ENCODE measurements around the gene RBMS1. TPM values are rescaled to one million over a fixed set of nuclear protein-coding genes. Genes with fewer than 3 reads are reported as not detected.

The RBMS1 gene
- total and polyA plus RNA-seq, 2 donors, result 39.8 to 53.7 TPM

DNA sequence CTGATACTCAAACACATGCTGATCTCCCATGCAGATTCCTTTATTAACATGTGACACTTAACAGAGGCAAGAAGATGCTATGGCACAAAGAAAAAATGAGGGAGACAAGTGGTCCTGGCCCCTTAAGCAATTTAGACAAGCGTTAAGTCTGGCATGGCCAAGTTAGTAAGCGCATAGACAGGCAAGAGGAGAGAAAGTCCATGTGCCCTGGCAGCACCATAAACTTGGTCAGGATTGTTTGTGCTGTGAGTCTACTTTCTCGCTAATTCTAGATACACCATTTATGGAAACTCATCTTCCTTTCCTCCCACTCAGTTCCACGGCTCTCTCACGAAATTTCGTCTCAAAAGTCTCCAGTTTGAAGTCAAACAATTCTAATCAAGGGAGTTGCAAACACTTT lies 138.9 kb downstream of the RBMS1 start:
- H3K4me1 ChIP-seq (ENCODE audit: control insufficient read depth in 2 of 2, insufficient read depth in 2 of 2, low read length in 2 of 2), result no peaks in the 10 kb centered on the region
- H3K9me3 ChIP-seq (ENCODE audit: control insufficient read depth in 2 of 2, insufficient read depth in 1 of 2, low read length in 1 of 2), result no peaks in the 10 kb centered on the region
- WGBS, result 92% methylated on average over 6 of the region's 6 CpGs
- H3K27ac ChIP-seq (ENCODE audit: low read depth in 1 of 2, low read length in 1 of 2), result no peak overlapping the region
- no peaks in the 10 kb centered on the region for H3K27me3 ChIP-seq (ENCODE audit: control insufficient read depth in 2 of 2, insufficient read depth in 1 of 2, low read length in 1 of 2)
- H3K36me3 ChIP-seq (ENCODE audit: control insufficient read depth in 2 of 2, insufficient read depth in 2 of 2, low read length in 1 of 2), result peaks cover 0 to 4% of the 10 kb centered on the region in 2 donors
- DNase-seq (ENCODE audit: low read depth in 6 of 9, low spot score in 9 of 9), result no peak
- no peak overlapping the region for H3K4me3 ChIP-seq (ENCODE audit: low read length in 2 of 2)

GRCh38 chr2:160353813-160354212 lies 139.8 kb downstream of the RBMS1 start:
- Histone ChIP-seq H3K4me3 (ENCODE audit: low read length in 2 of 2) (no peak overlapping the region), H3K9me3 (ENCODE audit: control insufficient read depth in 2 of 2, insufficient read depth in 1 of 2, low read length in 1 of 2) (no peaks in the 10 kb centered on the region), H3K36me3 (ENCODE audit: control insufficient read depth in 2 of 2, insufficient read depth in 2 of 2, low read length in 1 of 2) (peaks cover 0 to 4% of the 10 kb centered on the region in 2 donors), H3K27me3 (ENCODE audit: control insufficient read depth in 2 of 2, insufficient read depth in 1 of 2, low read length in 1 of 2) (no peaks in the 10 kb centered on the region), H3K27ac (ENCODE audit: low read depth in 1 of 2, low read length in 1 of 2) (no peak overlapping the region), H3K4me1 (ENCODE audit: control insufficient read depth in 2 of 2, insufficient read depth in 2 of 2, low read length in 2 of 2) (no peaks in the 10 kb centered on the region)
- no peak for DNase-seq (ENCODE audit: low read depth in 6 of 9, low spot score in 9 of 9)
- WGBS, result 98% methylated on average over 5 of the region's 5 CpGs

DNA sequence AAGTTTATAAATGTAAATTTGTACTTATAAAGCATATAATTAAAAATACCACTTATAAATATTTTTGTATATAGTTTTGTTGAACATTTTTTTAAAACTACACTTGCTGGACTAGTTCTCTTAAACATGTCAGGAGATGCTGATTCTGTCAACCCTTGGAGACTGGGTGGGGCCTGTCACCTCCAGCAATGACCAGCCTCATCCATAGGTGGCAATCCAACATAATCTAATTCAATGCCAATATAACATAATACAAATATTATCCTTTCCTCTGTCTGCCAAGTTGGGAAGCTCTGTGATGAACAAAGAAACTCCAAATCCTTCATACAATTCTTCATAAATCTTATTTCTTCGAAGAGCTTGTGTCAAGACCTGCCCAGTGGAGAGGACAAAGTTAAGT lies 140.4 kb downstream of the RBMS1 start:
- WGBS, result 89% methylated on average over 1 of the region's 1 CpG
- peak in 3 of 9 donors; percentile 8 to 49 (median 21) for DNase-seq (ENCODE audit: low read depth in 6 of 9, low spot score in 9 of 9)
- Histone ChIP-seq H3K9me3 (ENCODE audit: control insufficient read depth in 2 of 2, insufficient read depth in 1 of 2, low read length in 1 of 2) (no peaks in the 10 kb centered on the region), H3K36me3 (ENCODE audit: control insufficient read depth in 2 of 2, insufficient read depth in 2 of 2, low read length in 1 of 2) (peaks cover 0 to 4% of the 10 kb centered on the region in 2 donors), H3K4me1 (ENCODE audit: control insufficient read depth in 2 of 2, insufficient read depth in 2 of 2, low read length in 2 of 2) (no peaks in the 10 kb centered on the region), H3K27ac (ENCODE audit: low read depth in 1 of 2, low read length in 1 of 2) (no peak overlapping the region), H3K4me3 (ENCODE audit: low read length in 2 of 2) (no peak overlapping the region), H3K27me3 (ENCODE audit: control insufficient read depth in 2 of 2, insufficient read depth in 1 of 2, low read length in 1 of 2) (no peaks in the 10 kb centered on the region)

DNA sequence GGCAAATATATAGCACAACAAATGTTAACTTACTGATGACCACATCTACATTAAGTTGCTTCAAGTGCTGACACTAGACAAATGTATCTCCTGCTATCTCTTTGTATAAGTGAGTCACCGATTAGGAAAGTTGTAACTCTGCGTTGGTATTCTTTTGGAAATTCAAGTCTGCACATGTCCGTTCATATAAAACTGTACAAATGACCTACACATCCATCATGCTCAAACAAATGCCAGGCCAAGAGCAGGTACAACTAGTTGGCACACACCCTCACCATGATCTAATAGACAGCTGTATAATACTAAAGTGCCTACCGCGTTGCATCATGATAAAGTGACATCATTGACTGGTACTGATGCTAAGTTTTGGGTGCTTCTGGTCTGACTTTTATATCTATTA lies 141.1 kb downstream of the RBMS1 start:
- H3K4me3 ChIP-seq (ENCODE audit: low read length in 2 of 2), result no peak overlapping the region
- WGBS, result 96% methylated on average over 5 of the region's 5 CpGs
- H3K9me3 ChIP-seq (ENCODE audit: control insufficient read depth in 2 of 2, insufficient read depth in 1 of 2, low read length in 1 of 2), result no peaks in the 10 kb centered on the region
- H3K27ac ChIP-seq (ENCODE audit: low read depth in 1 of 2, low read length in 1 of 2), result no peak overlapping the region
- peaks cover 0 to 4% of the 10 kb centered on the region in 2 donors for H3K36me3 ChIP-seq (ENCODE audit: control insufficient read depth in 2 of 2, insufficient read depth in 2 of 2, low read length in 1 of 2)
- no peaks in the 10 kb centered on the region for H3K4me1 ChIP-seq (ENCODE audit: control insufficient read depth in 2 of 2, insufficient read depth in 2 of 2, low read length in 2 of 2)
- H3K27me3 ChIP-seq (ENCODE audit: control insufficient read depth in 2 of 2, insufficient read depth in 1 of 2, low read length in 1 of 2), result no peaks in the 10 kb centered on the region
- DNase-seq (ENCODE audit: low read depth in 6 of 9, low spot score in 9 of 9), result no peak

GRCh38 chr2:160351956-160352355 lies 141.7 kb downstream of the RBMS1 start:
- Histone ChIP-seq H3K27me3 (ENCODE audit: control insufficient read depth in 2 of 2, insufficient read depth in 1 of 2, low read length in 1 of 2) (no peaks in the 10 kb centered on the region), H3K4me1 (ENCODE audit: control insufficient read depth in 2 of 2, insufficient read depth in 2 of 2, low read length in 2 of 2) (no peaks in the 10 kb centered on the region), H3K9me3 (ENCODE audit: control insufficient read depth in 2 of 2, insufficient read depth in 1 of 2, low read length in 1 of 2) (no peaks in the 10 kb centered on the region), H3K36me3 (ENCODE audit: control insufficient read depth in 2 of 2, insufficient read depth in 2 of 2, low read length in 1 of 2) (peaks cover 0 to 4% of the 10 kb centered on the region in 2 donors), H3K27ac (ENCODE audit: low read depth in 1 of 2, low read length in 1 of 2) (no peak overlapping the region), H3K4me3 (ENCODE audit: low read length in 2 of 2) (no peak overlapping the region)
- DNase-seq (ENCODE audit: low read depth in 6 of 9, low spot score in 9 of 9), result no peak
- WGBS, result 95% methylated on average over 4 of the region's 4 CpGs

DNA sequence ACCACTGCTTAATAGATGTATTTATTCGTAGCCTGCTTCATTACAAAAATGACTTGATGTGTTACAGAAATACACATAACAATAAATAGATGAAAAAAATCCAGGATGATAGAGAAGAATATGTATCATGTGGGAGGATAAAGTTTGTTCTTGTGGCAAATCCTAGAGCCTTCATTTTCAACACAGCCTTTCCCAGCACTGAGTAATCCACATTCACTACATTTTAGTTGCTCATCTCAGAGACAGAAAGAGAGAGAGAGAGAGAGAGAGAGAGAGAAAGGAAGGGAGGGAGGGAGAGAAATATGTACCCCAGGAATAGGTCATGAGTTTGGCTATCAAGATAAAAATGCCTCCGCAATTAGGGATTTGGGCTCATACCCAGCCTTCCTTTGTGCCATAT lies 144.3 kb downstream of the RBMS1 start:
- Histone ChIP-seq H3K36me3 (ENCODE audit: control insufficient read depth in 2 of 2, insufficient read depth in 2 of 2, low read length in 1 of 2) (peaks cover 0 to 4% of the 10 kb centered on the region in 2 donors), H3K27me3 (ENCODE audit: control insufficient read depth in 2 of 2, insufficient read depth in 1 of 2, low read length in 1 of 2) (no peaks in the 10 kb centered on the region), H3K27ac (ENCODE audit: low read depth in 1 of 2, low read length in 1 of 2) (no peak overlapping the region), H3K4me3 (ENCODE audit: low read length in 2 of 2) (no peak overlapping the region), H3K9me3 (ENCODE audit: control insufficient read depth in 2 of 2, insufficient read depth in 1 of 2, low read length in 1 of 2) (no peaks in the 10 kb centered on the region), H3K4me1 (ENCODE audit: control insufficient read depth in 2 of 2, insufficient read depth in 2 of 2, low read length in 2 of 2) (peaks cover 0 to 3% of the 10 kb centered on the region in 2 donors)
- DNase-seq (ENCODE audit: low read depth in 6 of 9, low spot score in 9 of 9), result no peak
- over 99% methylated on average over 2 of the region's 2 CpGs for WGBS

DNA sequence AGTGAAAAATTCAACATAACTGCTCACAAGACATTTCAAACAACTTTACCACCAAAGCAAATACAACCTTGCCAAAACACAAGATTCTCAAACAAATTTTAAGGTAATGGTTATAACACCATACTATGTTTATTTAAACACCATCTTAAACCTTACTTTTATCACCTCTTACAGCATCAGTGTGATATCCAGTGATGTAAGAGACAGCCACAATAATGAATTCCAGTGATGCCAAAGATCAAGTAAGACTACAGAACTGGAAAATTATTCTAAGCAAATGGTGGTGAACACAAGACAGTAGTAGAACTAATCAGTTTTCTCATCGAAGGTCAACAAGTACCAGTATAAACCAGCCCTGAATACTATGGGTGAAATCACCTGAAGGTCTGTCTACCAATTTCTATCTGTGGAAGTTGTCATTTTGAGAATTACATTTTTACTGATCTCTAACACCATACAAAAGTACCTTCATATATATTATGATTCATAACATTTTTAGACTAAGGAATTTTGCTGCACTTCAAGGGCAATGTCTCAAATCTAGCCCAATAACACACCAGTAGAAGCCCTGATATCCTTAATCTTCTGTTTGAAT lies 146.2 kb downstream of the RBMS1 start:
- DNase-seq (ENCODE audit: low read depth in 6 of 9, low spot score in 9 of 9), result no peak
- Histone ChIP-seq H3K27me3 (ENCODE audit: control insufficient read depth in 2 of 2, insufficient read depth in 1 of 2, low read length in 1 of 2) (no peaks in the 10 kb centered on the region), H3K4me1 (ENCODE audit: control insufficient read depth in 2 of 2, insufficient read depth in 2 of 2, low read length in 2 of 2) (peaks cover 0 to 3% of the 10 kb centered on the region in 2 donors), H3K27ac (ENCODE audit: low read depth in 1 of 2, low read length in 1 of 2) (no peak overlapping the region), H3K36me3 (ENCODE audit: control insufficient read depth in 2 of 2, insufficient read depth in 2 of 2, low read length in 1 of 2) (peaks cover 0 to 4% of the 10 kb centered on the region in 2 donors), H3K4me3 (ENCODE audit: low read length in 2 of 2) (no peak overlapping the region), H3K9me3 (ENCODE audit: control insufficient read depth in 2 of 2, insufficient read depth in 1 of 2, low read length in 1 of 2) (no peaks in the 10 kb centered on the region)
- 97% methylated on average over 1 of the region's 1 CpG for WGBS

- H3K36me3 ChIP-seq (ENCODE audit: control insufficient read depth in 2 of 2, insufficient read depth in 2 of 2, low read length in 1 of 2), result peaks cover 0 to 4% of the 10 kb centered on the region in 2 donors
- H3K27ac ChIP-seq (ENCODE audit: low read depth in 1 of 2, low read length in 1 of 2), result no peak overlapping the region
- H3K27me3 ChIP-seq (ENCODE audit: control insufficient read depth in 2 of 2, insufficient read depth in 1 of 2, low read length in 1 of 2), result no peaks in the 10 kb centered on the region
- H3K4me3 ChIP-seq (ENCODE audit: low read length in 2 of 2), result no peak overlapping the region
- 94% methylated on average over 5 of the region's 5 CpGs for WGBS
- no peak for DNase-seq (ENCODE audit: low read depth in 6 of 9, low spot score in 9 of 9)
- peaks cover 0 to 3% of the 10 kb centered on the region in 2 donors for H3K4me1 ChIP-seq (ENCODE audit: control insufficient read depth in 2 of 2, insufficient read depth in 2 of 2, low read length in 2 of 2)
- no peaks in the 10 kb centered on the region for H3K9me3 ChIP-seq (ENCODE audit: control insufficient read depth in 2 of 2, insufficient read depth in 1 of 2, low read length in 1 of 2)
Measured at GRCh38 chr2:160345071-160345764, 148.4 kb downstream of the RBMS1 start.

GRCh38 chr2:160343404-160343803 lies 150.2 kb downstream of the RBMS1 start:
- peaks cover 2 to 3% of the 10 kb centered on the region in 2 donors for H3K4me1 ChIP-seq (ENCODE audit: control insufficient read depth in 2 of 2, insufficient read depth in 2 of 2, low read length in 2 of 2)

More at GRCh38 chr2:160343404-160343803, 150.2 kb downstream of the RBMS1 start:
- Histone ChIP-seq H3K9me3 (ENCODE audit: control insufficient read depth in 2 of 2, insufficient read depth in 1 of 2, low read length in 1 of 2) (no peaks in the 10 kb centered on the region), H3K27ac (ENCODE audit: low read depth in 1 of 2, low read length in 1 of 2) (no peak overlapping the region), H3K4me3 (ENCODE audit: low read length in 2 of 2) (no peak overlapping the region), H3K36me3 (ENCODE audit: control insufficient read depth in 2 of 2, insufficient read depth in 2 of 2, low read length in 1 of 2) (no peaks in the 10 kb centered on the region), H3K27me3 (ENCODE audit: control insufficient read depth in 2 of 2, insufficient read depth in 1 of 2, low read length in 1 of 2) (no peaks in the 10 kb centered on the region)
- WGBS, result 97% methylated on average over 2 of the region's 2 CpGs
- no peak for DNase-seq (ENCODE audit: low read depth in 6 of 9, low spot score in 9 of 9)

All from thymus (tissue), 11 donors.